GM19351 (cell line): Measurements from ENCODE around the gene P2RY13.

Experiments used
- ATAC-seq: cut with Tn5 transposase; IDR thresholded peaks from one replicate; pipeline ENCODE4 v1.9.1; 2021; ENCODE audit warnings: mild to moderate bottlenecking, moderate library complexity; ENCODE audit not compliant: unreplicated experiment

The P2RY13 gene

DNA sequence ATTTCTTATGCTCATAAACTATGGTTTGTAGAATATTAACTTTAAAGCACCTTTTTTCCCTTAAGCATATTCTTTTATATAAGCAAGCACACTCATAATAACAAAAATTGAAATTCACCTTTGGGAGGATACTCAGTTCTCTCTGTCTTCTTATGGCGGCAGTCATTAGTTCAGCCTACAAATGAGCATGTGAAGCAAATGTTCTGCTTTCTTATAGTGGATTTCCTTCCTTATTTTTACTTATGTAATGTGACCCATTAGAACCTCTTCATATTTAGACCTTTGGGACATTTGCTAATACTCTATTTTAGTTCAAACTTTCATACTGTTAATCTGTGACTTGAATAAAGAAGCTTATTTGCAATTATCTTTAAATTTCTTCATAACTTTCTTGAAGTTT, at the start of gene P2RY13:
Gene P2RY13, minus strand, starts transcription at position 187 of the 400 bp plus-strand sequence. Its CDS starts 21 bp downstream, at position 166.
- no peak for ATAC-seq

DNA sequence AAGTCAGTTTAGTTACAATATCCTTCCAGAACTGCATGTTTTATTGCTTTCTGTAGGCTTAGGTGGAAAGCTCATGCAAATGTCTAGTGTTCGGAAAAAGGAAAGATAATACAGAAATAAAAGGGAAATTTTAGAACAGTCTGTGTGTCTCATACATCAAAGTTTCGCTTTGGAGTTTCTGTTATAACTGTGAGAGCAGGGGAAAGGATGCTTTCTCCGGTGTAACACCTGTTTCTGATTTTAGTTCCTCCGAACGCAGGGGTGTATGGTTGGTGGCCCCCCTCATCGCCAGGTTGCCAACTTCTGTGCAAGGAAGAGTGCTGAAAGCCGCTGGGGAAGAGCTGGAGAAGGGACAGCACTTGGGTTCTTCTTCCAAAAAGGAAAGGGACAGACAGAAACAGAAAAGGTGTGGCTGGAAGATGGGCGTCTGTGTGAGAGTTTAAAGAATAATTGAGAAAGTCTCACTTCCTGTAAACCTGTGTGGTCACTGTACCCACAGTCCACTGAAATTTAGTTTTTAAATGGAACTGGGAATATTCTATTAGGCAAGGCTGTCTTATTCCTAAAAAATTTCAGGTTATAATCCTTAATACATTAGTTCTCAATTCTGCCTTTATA, 48.5 kb upstream of the P2RY13 start:
- ATAC-seq: peak; percentile 63

DNA sequence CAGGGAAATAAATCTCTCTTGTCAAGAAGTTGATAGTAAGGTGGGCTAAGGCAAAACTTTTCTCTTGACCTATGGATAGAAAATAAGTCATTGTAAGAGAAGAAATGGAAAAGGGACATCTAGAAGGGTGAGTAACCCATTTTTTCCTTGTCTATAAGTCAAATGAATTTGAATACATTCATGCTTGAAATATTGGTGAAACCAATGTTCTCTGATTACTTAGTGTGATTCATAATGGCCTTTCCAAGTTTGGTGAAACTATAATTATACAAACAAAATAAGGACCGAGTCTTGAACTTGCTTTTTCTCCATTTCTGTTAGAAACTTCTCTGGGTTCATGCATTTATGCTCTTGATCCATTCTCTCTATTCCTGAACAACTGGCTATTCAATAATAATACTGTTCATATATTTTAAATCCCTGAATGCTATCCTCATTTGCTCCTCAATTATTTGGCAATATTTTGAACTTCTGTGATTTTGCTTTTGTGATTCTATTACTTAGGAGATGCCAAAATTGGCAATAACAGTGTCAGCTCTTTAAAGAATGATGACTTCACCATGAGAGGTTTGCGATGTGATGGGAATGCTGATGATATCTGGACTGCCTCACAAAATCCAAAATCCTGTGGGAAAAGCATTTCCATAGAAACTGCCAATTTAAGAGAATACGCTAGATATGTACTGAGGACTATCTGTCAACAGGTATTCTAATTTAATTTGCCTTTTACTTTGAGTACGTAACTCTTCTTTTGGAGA, 42.9 kb upstream of the P2RY13 start:
- ATAC-seq: no peak

- no peak for ATAC-seq
Observed at GRCh38 chr3:151371526-151371925, 42.2 kb upstream of the P2RY13 start.

- ATAC-seq: no peak
Observed at GRCh38 chr3:151367448-151367847, 38.1 kb upstream of the P2RY13 start.

DNA sequence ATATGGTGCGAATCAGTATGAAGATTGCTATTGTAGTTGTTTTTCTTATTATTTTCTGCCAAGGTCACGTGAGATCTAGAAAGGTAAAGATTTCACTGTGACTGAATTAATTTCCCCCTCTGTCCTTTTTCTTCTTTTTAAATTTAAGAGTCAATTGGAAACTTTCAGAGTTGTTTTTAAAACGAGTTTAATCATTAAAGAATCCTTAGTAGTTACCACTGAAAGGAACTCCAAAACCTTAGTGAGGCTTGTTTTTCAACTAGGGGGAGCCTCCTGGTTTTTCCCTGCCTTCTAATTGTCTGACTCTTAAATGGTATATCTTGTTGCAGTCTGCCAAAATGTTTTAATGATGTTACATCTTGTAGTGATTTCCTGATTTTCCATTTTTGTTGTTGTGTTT, 37.6 kb upstream of the P2RY13 start:
- no peak for ATAC-seq

GRCh38 chr3:151362751-151363174, 33.4 kb upstream of the P2RY13 start:
- no peak for ATAC-seq

DNA sequence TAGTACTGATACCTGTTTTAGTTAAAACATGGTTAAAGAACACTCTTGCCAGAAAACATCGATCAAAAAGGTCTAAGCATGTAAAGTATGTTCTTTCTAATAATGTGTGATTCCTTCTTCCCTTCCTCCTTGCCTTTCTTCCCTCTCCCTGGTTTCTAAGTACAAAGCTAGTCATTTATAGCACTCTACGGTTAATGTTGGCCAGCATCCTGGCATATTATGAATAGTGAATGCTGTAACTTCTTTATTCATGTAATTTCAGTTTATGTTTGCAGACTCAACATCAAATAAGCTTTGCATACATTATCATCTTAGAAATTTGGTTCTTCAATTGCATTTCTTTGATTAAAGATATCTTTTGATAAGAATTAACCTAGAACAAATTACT, 28.1 kb upstream of the P2RY13 start:
- ATAC-seq: no peak

DNA sequence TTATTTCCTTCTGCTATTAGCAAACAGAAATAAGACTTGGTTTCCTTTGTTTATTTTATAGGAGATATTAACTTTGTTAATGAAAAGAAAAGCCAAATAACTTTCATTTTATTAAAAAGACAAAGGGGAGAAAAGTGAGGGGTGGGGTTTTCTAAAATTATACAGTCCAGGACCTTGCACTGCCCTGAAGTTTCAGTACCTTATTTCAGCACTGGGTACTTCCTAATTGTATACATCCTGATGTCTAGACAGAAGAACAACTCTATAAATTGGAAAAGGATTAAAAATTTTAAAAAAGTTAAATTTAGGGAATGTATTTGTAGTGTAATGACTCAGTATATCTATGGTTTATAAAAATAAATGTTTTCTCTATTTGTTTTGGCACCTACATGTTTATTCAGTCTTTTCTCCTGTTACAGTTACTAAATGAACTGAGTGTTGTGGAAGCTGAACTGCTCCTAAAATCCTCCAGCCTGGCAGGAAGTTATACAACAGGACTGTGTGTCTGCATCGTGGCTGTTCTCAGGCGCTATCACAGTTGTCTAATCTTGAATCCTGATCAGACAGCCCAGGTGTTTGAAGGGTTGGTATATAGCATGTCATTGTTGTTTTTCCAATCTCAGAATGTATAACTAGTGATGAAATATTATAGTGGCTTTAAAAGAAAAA, 27.6 kb upstream of the P2RY13 start:
- ATAC-seq: no peak

DNA sequence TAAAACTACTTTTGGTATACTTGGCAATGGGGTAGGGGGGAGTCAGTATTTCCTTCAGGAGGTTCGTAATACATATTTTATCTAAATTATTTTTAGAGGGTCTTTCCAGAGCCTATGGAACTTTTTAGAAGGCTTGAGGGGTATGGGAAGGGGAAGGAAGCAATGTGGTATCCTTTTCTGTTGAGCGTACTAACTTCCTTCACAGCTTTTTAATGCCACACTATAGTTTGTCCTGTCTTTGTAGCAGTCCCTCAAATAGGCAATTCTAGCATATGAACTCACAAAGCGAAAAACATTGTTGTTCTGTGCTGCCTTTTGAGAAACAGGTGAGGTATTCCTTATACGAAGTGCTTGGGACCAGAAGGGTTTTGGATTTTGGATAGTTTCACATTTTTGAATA, 22.3 kb upstream of the P2RY13 start:
- peak; percentile 16 for ATAC-seq

GRCh38 chr3:151351219-151351618, 21.9 kb upstream of the P2RY13 start:
- peak; percentile 91 for ATAC-seq

GRCh38 chr3:151350656-151351055, 21.3 kb upstream of the P2RY13 start:
- no peak for ATAC-seq

DNA sequence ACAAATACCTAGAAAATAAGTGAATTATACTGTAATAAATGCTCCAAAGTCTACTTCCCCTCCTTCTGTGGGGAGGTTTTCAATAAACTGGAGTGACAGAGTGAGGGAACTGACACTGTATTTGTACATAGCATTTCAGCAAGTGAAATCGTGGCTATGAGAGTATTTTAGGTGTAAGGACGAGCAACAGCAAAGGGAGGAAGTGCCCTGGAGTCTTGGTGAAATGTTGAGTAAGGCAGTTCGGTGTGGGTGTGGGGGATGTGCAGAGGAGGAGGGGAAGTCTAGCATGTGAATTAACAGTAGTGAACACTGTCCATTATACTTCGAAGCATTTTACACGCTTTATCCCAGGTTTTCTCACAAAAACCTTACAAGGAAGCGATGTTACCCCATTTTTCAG, 18.1 kb upstream of the P2RY13 start:
- ATAC-seq: no peak

DNA sequence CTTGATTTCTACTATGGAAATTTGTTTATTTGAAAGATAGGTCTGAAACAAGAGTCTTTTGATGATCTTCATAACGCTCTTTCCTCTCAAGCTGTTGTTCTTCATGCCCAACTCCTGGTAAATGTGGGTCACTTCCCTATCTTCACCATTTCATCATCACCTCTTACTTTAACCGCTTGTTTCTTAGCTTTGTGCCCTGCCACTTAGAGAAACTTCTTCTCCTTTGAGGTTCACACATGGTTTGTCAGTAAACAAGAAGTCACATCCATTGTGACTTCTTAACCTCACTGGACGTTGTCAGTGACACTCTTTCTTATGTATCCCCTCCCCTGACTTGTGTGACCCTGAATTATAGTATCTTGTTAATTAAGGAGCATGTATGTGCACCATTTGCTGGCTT, 16.9 kb upstream of the P2RY13 start:
- ATAC-seq: no peak

DNA sequence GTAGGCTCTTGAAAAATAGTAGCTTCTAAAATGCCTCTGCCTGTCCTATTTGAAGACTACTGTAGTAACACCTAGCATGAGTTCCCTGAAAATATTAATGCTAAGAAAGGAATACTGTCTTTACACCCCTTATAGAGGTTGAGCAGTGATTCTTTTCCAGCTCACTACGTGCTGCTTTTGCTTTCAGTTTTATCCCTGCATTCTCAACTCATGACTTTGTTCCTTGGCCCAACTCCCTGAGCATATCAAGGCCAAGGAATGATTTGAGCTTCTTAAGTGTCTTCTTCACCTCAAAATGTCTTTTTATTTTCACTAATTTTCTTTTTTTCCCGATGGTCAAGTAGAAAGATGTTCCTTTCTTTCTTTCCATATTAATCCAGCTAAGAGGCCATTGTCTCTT, 16.5 kb upstream of the P2RY13 start:
- ATAC-seq: no peak

- no peak for ATAC-seq
Observed at GRCh38 chr3:151331696-151332095, 2.3 kb upstream of the P2RY13 start.

DNA sequence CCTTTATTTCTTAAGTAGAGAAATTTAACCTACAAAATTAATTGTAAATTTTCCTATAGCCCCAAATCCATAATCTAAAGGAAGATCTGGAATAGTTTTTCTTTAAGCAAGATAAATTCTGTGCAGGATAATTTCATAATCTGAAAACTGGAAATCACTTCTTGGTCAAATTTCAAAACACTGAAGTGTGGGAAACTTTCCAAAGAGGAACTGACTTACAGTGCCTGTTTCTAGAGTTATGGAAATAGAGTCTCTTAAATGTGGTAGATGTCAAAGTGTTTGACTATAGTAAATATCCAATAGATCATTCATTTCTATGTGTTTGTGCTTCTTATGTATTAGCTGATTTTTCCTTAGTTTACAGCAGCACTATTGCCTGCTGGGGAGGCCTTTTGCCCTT, 1.6 kb upstream of the P2RY13 start:
- ATAC-seq: no peak

GRCh38 chr3:151330379-151330778, 1.0 kb upstream of the P2RY13 start:
- ATAC-seq: no peak

DNA sequence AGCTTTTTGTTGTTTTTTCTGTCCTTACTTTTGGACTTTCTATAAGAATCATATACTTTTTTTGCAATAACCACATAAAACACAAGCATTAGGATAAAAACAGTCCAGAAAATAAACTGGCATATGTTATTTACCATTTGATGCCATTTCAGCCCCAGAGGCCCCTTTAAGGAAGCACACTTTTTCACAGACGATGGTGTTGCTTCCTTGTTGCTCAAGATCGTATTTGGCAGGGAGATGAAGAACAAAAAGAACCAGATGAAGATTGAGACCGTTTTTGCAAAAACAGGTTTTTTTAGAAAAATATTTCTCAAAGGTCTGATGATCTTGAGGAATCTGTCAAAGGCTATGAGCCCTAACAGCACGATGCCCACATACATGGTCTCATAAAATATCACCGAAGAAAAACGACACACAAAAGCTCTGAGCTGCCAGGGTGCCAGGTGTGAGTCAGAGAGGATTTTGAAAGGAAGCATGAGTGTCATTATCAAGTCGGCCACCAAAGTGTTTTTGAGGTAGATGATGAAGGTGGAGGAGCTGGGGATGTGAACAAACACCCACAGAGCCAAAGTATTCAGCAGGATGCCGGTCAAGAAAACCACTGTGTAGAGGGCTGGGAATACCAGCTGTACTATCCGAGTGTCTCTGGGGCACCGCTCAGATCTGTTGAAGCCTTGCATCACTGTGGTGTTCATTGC, 902 bp downstream of the P2RY13 start:
- peak; percentile 50 for ATAC-seq

- ATAC-seq: peak; percentile 51
Observed at GRCh38 chr3:151327571-151328198, 1.7 kb downstream of the P2RY13 start.

GRCh38 chr3:151322511-151322910, 6.8 kb downstream of the P2RY13 start:
- no peak for ATAC-seq
